OCI-LY1 (cell line): ENCODE measurements around the gene CLIP2.

ENCODE experiments used
- H2AFZ ChIP-seq: fragments of 200-600 bp; sonication (generic), shearing (Covaris generic); 2 replicates; pipeline ENCODE4 v1.6.0; 2014; ENCODE audit warnings: antibody characterized with exemption, mild to moderate bottlenecking, low read length
- H3F3A ChIP-seq: fragments of 200-600 bp; sonication (generic), shearing (Covaris generic); 2 replicates; pipeline ENCODE4 v1.6.0; 2014; ENCODE audit warnings: mild to moderate bottlenecking, antibody characterized with exemption, low read length, moderate library complexity; ENCODE audit not compliant: insufficient read depth
- H3K27ac ChIP-seq: fragments of 200-600 bp; sonication (generic); 2 replicates; pipeline ENCODE4 v1.5.1; 2014; ENCODE audit warnings: low read length, mixed run types, mild to moderate bottlenecking, low read depth; ENCODE audit not compliant: poor library complexity, severe bottlenecking
- H3K27me3 ChIP-seq: fragments of 200-600 bp; sonication (generic); 2 replicates; pipeline ENCODE4 v1.6.0; 2014; ENCODE audit warnings: antibody characterized with exemption, mild to moderate bottlenecking, low read length, moderate library complexity; ENCODE audit not compliant: insufficient read depth
- H3K36me3 ChIP-seq: fragments of 200-600 bp; sonication (generic); 2 replicates; pipeline ENCODE4 v1.6.1; 2014; ENCODE audit warnings: mild to moderate bottlenecking, antibody characterized with exemption, low read length, moderate library complexity, mixed read lengths; ENCODE audit not compliant: insufficient read depth
- H3K4me1 ChIP-seq: fragments of 200-600 bp; sonication (generic); 2 replicates; pipeline ENCODE4 v1.5.1; 2014; ENCODE audit warnings: mild to moderate bottlenecking, low read length, moderate library complexity; ENCODE audit not compliant: insufficient read depth, severe bottlenecking
- H3K4me2 ChIP-seq: fragments of 200-600 bp; sonication (generic), shearing (Covaris generic); 2 replicates; pipeline ENCODE4 v1.6.1; 2014; ENCODE audit warnings: low read length
- H3K4me3 ChIP-seq: fragments of 200-600 bp; sonication (generic); 2 replicates; pipeline ENCODE4 v1.5.1; 2014; ENCODE audit warnings: low read length, low read depth, mild to moderate bottlenecking, mixed read lengths; ENCODE audit not compliant: poor library complexity, severe bottlenecking
- H3K79me2 ChIP-seq: fragments of 200-600 bp; shearing (Covaris generic); 2 replicates; pipeline ENCODE4 v1.6.1; 2016; ENCODE audit warnings: mixed run types, low read length, mixed read lengths; ENCODE audit not compliant: insufficient read depth
- H3K9ac ChIP-seq: fragments of 200-600 bp; sonication (generic), shearing (Covaris generic); 2 replicates; pipeline ENCODE4 v1.6.1; 2014; ENCODE audit warnings: mild to moderate bottlenecking, low read length, mixed read lengths
- H3K9me2 ChIP-seq: fragments of 200-600 bp; sonication (generic), shearing (Covaris generic); 2 replicates; pipeline ENCODE4 v1.6.1; 2014; ENCODE audit warnings: low read depth, mild to moderate bottlenecking, low read length, mixed read lengths
- H3K9me3 ChIP-seq: fragments of 200-600 bp; shearing (Covaris generic); 2 replicates; pipeline ENCODE4 v1.6.1; 2014; ENCODE audit warnings: low read length, mixed read lengths
- H4K20me1 ChIP-seq: fragments of 200-600 bp; sonication (generic), shearing (Covaris generic); 2 replicates; pipeline ENCODE4 v1.6.0; 2016; ENCODE audit warnings: mild to moderate bottlenecking, low read length; ENCODE audit not compliant: insufficient read depth
- CTCF ChIP-seq: fragments of 200-600 bp; sonication (generic), shearing (Covaris generic); IDR thresholded peaks from 2 replicates; pipeline ENCODE4 v1.5.1; 2017; ENCODE audit warnings: mild to moderate bottlenecking, antibody characterized with exemption, low read length, moderate library complexity, mixed read lengths
- EZH2 ChIP-seq: fragments of 200-600 bp; sonication (generic), shearing (Covaris generic); IDR thresholded peaks from 2 replicates; pipeline ENCODE4 v1.8.0; 2017; ENCODE audit warnings: borderline replicate concordance, mixed run types, mild to moderate bottlenecking, antibody characterized with exemption, low read length, moderate library complexity, mixed read lengths

The CLIP2 gene

DNA sequence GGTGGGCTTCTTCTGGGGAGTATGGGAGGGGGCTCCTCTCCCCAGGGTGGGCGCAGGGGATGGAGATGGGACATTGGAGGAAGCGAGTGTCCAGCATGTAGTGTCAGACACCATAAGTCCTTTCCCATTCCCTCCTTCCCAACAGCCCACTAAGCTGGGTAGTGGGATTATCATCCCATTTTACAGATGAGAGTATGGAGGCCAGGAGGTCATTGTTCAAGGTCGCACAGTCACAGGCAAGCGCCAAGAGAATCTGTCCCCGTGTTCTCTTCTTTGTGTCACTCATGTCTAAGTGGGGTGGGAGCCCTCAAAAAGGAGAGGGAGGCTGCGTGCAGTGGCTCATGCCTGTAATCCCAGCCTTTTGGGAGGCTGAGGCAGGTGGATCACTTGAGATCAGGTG lies 64.8 kb downstream of the CLIP2 start:
- H3K27me3 ChIP-seq = no peaks in the 10 kb centered on the region
- TF ChIP-seq EZH2 (no peak), CTCF (no peak)
- H3K79me2 ChIP-seq = no peaks in the 10 kb centered on the region
- no peaks in the 10 kb centered on the region for H3F3A ChIP-seq
- H3K4me3 ChIP-seq = no peak overlapping the region
- H3K27ac ChIP-seq = no peak overlapping the region
- H3K4me1 ChIP-seq = no peaks in the 10 kb centered on the region
- no peak overlapping the region for H3K4me2 ChIP-seq
- H3K9me2 ChIP-seq = no peaks in the 10 kb centered on the region
- H3K36me3 ChIP-seq = no peaks in the 10 kb centered on the region
- no peaks in the 10 kb centered on the region for H3K9me3 ChIP-seq
- H3K9ac ChIP-seq = no peak overlapping the region
- no peak overlapping the region for H2AFZ ChIP-seq
- no peaks in the 10 kb centered on the region for H4K20me1 ChIP-seq

DNA sequence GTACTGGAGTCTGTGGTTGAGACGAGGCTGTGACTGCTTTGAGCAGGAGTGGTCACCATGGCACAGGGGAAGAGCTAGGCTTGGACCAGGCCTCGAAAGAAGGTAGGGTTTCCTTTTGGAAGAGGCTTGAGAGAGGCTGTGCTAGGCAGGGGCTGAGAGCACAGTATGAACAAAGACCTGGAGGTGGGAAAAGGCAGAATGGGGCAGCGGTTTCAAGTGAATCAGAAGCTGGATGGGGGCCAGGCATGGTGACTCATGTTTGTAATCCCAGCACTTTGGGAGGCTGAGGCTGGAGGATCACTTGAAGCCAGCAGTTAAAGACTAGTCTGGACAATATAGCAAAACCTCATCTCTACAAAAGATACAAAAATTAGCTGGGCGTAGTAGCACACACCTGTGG lies 65.9 kb downstream of the CLIP2 start:
- no peak for TF ChIP-seq CTCF
- no peak for TF ChIP-seq EZH2
- Histone ChIP-seq H3K79me2 (no peaks in the 10 kb centered on the region), H3K9me2 (no peaks in the 10 kb centered on the region), H3F3A (no peaks in the 10 kb centered on the region), H3K9me3 (no peaks in the 10 kb centered on the region), H2AFZ (no peak overlapping the region), H3K27ac (no peak overlapping the region), H3K4me3 (no peak overlapping the region), H3K36me3 (no peaks in the 10 kb centered on the region), H3K9ac (no peak overlapping the region), H3K27me3 (no peaks in the 10 kb centered on the region), H4K20me1 (no peaks in the 10 kb centered on the region), H3K4me2 (no peak overlapping the region), H3K4me1 (no peaks in the 10 kb centered on the region)

GRCh38 chr7:74356589-74357315 lies 67.5 kb downstream of the CLIP2 start:
- Histone ChIP-seq H3K27me3 (no peaks in the 10 kb centered on the region), H3K4me3 (no peak overlapping the region), H2AFZ (no peak overlapping the region), H3K9ac (no peak overlapping the region), H3K27ac (no peak overlapping the region), H3K4me1 (no peaks in the 10 kb centered on the region), H3K4me2 (no peak overlapping the region), H4K20me1 (no peaks in the 10 kb centered on the region), H3F3A (no peaks in the 10 kb centered on the region), H3K36me3 (no peaks in the 10 kb centered on the region), H3K79me2 (no peaks in the 10 kb centered on the region), H3K9me2 (no peaks in the 10 kb centered on the region), H3K9me3 (no peaks in the 10 kb centered on the region)
- TF ChIP-seq EZH2 = no peak

- Histone ChIP-seq H3K4me2 (no peak overlapping the region), H3K4me1 (no peaks in the 10 kb centered on the region), H3K4me3 (no peak overlapping the region), H3K27me3 (no peaks in the 10 kb centered on the region; the same call in 1 of the 2 replicates), H4K20me1 (no peaks in the 10 kb centered on the region), H3K9me2 (no peaks in the 10 kb centered on the region), H3K79me2 (no peaks in the 10 kb centered on the region), H2AFZ (no peak overlapping the region), H3F3A (no peaks in the 10 kb centered on the region), H3K9me3 (no peaks in the 10 kb centered on the region), H3K9ac (no peak overlapping the region), H3K27ac (no peak overlapping the region), H3K36me3 (no peaks in the 10 kb centered on the region)
- TF ChIP-seq EZH2 = no peak
- no peak for TF ChIP-seq CTCF
Measured at GRCh38 chr7:74360008-74360407, 70.8 kb downstream of the CLIP2 start.
